GM12874 (cell line): ENCODE results near the gene AOX1.

Experiments
- CTCF ChIP-seq: IDR thresholded peaks from 2 replicates; pipeline ENCODE4 v1.5.1; 2011; ENCODE audit warnings: low read depth, mild to moderate bottlenecking, control low read depth, low read length, moderate library complexity; ENCODE audit not compliant: insufficient read depth

The AOX1 gene

GRCh38 chr2:200713003-200713703 lies 127.3 kb downstream of the AOX1 start:
- TF ChIP-seq CTCF = peak; percentile 71

- TF ChIP-seq CTCF = no peak
Observed at GRCh38 chr2:200713704-200714064, 127.9 kb downstream of the AOX1 start.

GRCh38 chr2:200716386-200716785 lies 130.6 kb downstream of the AOX1 start:
- TF ChIP-seq CTCF = no peak
